HEK293 (cell line): Measurements from ENCODE around the gene SMC4.

Experiments used
- CTCF ChIA-PET: fragments of 350-600 bp; formaldehyde crosslinking; extraction: SDS; loops from one replicate; lab custom pipeline; 2021; ENCODE audit warnings: antibody characterized with exemption; lab: Yijun Ruan, JAX
- POLR2A ChIA-PET: fragments of 300-600 bp; formaldehyde crosslinking; extraction: SDS; loops from one replicate; lab custom pipeline; 2020; ENCODE audit warnings: antibody characterized with exemption, inconsistent platforms; lab: Yijun Ruan, JAX
- H3K27ac ChIP-seq: fragments of 200-500 bp; sonication (Bioruptor generic); 2 replicates; pipeline ENCODE4 v1.5.1; 2014; ENCODE audit warnings: low read depth, low read length, control low read depth, inconsistent platforms; ENCODE audit errors: extremely low read depth
- H3K36me3 ChIP-seq, 2 experiments: fragments of 200-500 bp in 1 of 2; sonication (Bioruptor generic) in 1 of 2; 1 replicate in 1 of 2; 2 replicates in 1 of 2; pipeline ENCODE4 v1.5.1; 2014 to 2017; ENCODE audit warnings: inconsistent platforms in 2 of 2, low read length in 2 of 2; ENCODE audit not compliant: control insufficient read depth in 2 of 2, insufficient read depth in 1 of 2
- H3K4me1 ChIP-seq: fragments of 200-500 bp; sonication (Bioruptor generic); 2 replicates; pipeline ENCODE4 v1.5.1; 2014; ENCODE audit warnings: mild to moderate bottlenecking, low read length, inconsistent platforms; ENCODE audit not compliant: control insufficient read depth, insufficient read depth
- H3K4me3 ChIP-seq: 2 replicates; pipeline ENCODE4 v1.5.1; 2011; ENCODE audit warnings: low read depth, mild to moderate bottlenecking, control low read depth, low read length, moderate library complexity
- H3K9me3 ChIP-seq: fragments of 200-500 bp; sonication (Bioruptor generic); 2 replicates; pipeline ENCODE4 v1.5.1; 2014; ENCODE audit warnings: low read depth, low read length, inconsistent platforms; ENCODE audit not compliant: control insufficient read depth, insufficient read depth
- BCL11B ChIP-seq: fragments of 450-650 bp; formaldehyde crosslinking; IDR thresholded peaks from 2 replicates; pipeline ENCODE4 v1.5.1; 2016; ENCODE audit warnings: low read depth, missing biosample characterization, missing genetic modification characterization
- PRDM1 ChIP-seq: fragments of 450-650 bp; formaldehyde crosslinking; IDR thresholded peaks from 2 replicates; pipeline ENCODE4; 2016; ENCODE audit warnings: missing biosample characterization, missing genetic modification characterization
- SP3 ChIP-seq: fragments of 450-650 bp; formaldehyde crosslinking; IDR thresholded peaks from 2 replicates; pipeline ENCODE4 v1.5.1; 2016; ENCODE audit warnings: missing biosample characterization, missing genetic modification characterization
- ZBTB20 ChIP-seq: fragments of 450-650 bp; formaldehyde crosslinking; IDR thresholded peaks from 2 replicates; pipeline ENCODE4 v1.5.1; 2016; ENCODE audit warnings: missing biosample characterization, missing genetic modification characterization
- ZIC2 ChIP-seq: fragments of 450-650 bp; formaldehyde crosslinking; IDR thresholded peaks from 2 replicates; pipeline ENCODE4 v1.5.1; 2016; ENCODE audit warnings: missing biosample characterization, missing genetic modification characterization
- TF ChIP-seq, protein P1 (sequence below): fragments of 450-650 bp; formaldehyde crosslinking; IDR thresholded peaks from 2 replicates; pipeline ENCODE4 v1.5.1; 2016; ENCODE audit warnings: missing biosample characterization, missing genetic modification characterization
- TF ChIP-seq, protein P2 (sequence below): fragments of 450-650 bp; formaldehyde crosslinking; IDR thresholded peaks from 2 replicates; pipeline ENCODE4 v1.5.1; 2016; ENCODE audit warnings: missing biosample characterization, missing genetic modification characterization, borderline replicate concordance
- TF ChIP-seq, protein P3 (sequence below): fragments of 450-650 bp; formaldehyde crosslinking; IDR thresholded peaks from 2 replicates; pipeline ENCODE4 v1.5.1; 2017; ENCODE audit warnings: missing biosample characterization, mild to moderate bottlenecking, missing genetic modification characterization, moderate library complexity
- TF ChIP-seq, protein P4 (sequence below): fragments of 450-650 bp; formaldehyde crosslinking; optimal IDR thresholded peaks from 2 replicates; pipeline ENCODE3; 2016; ENCODE audit warnings: missing biosample characterization, mild to moderate bottlenecking, missing genetic modification characterization

The SMC4 gene

DNA sequence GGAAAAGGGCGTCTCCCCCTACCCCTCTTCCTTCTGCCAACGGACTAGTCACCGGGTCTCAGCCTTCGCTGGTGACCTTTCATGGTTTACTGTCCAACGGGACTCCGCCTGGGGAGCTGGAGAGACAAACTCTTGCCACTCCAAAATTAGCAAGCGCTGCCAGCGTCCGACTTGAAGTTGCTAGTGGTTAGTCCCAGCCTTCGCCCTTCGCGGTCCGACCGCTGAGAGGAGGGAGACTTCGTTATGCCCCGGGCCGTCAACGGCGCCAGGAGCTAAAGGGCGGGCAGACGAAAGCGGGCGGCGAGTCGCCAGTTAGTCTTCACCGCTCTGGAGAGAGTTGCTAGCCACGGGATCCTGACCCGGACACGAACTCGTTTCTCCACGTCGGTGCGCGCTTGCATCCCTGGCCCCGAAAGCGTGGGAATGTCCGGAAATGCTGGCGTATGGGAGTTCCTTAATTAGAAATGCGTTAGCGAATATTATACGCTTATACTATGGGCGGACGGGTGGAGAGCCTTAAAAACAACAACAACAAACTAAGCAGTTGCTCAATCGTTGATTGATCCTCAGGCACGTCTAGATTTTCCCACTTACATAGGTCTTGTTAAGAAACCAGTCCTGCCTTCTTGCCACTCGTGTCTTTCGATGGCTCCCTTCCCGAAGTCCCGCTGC, 716 bp downstream of the SMC4 start:
- no peaks in the 10 kb centered on the region for H3K9me3 ChIP-seq
- peaks cover 0 to 38% of the 10 kb centered on the region in 2 experiments; a peak in 2 of 3 replicates for H3K36me3 ChIP-seq
- H3K4me1 ChIP-seq = no peaks in the 10 kb centered on the region
- CTCF ChIA-PET = interaction anchor here (0.6 kb wide), 1 partner anchor 61 kb away, joined by 4 read pairs; no protein-coding TSS in a partner anchor
- POLR2A ChIA-PET = interaction anchor here (0.7 to 1.6 kb wide), 4 partner anchors 9 to 164 kb away, joined by 3 to 9 read pairs (median 4); partner anchors contain the start of gene TRIM59
- TF ChIP-seq, protein P1, sequence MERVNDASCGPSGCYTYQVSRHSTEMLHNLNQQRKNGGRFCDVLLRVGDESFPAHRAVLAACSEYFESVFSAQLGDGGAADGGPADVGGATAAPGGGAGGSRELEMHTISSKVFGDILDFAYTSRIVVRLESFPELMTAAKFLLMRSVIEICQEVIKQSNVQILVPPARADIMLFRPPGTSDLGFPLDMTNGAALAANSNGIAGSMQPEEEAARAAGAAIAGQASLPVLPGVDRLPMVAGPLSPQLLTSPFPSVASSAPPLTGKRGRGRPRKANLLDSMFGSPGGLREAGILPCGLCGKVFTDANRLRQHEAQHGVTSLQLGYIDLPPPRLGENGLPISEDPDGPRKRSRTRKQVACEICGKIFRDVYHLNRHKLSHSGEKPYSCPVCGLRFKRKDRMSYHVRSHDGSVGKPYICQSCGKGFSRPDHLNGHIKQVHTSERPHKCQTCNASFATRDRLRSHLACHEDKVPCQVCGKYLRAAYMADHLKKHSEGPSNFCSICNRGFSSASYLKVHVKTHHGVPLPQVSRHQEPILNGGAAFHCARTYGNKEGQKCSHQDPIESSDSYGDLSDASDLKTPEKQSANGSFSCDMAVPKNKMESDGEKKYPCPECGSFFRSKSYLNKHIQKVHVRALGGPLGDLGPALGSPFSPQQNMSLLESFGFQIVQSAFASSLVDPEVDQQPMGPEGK (tag by site-specific recombination) = no peak
- TF ChIP-seq SP3 (tag by site-specific recombination) (no peak), PRDM1 (peak; percentile 38; the same call in 1 of the 2 replicates), ZBTB20 (peak; percentile 2; the same call in 1 of the 2 replicates)
- H3K4me3 ChIP-seq = peak overlapping the region; percentile 72
- H3K27ac ChIP-seq = peak overlapping the region; percentile 91

DNA sequence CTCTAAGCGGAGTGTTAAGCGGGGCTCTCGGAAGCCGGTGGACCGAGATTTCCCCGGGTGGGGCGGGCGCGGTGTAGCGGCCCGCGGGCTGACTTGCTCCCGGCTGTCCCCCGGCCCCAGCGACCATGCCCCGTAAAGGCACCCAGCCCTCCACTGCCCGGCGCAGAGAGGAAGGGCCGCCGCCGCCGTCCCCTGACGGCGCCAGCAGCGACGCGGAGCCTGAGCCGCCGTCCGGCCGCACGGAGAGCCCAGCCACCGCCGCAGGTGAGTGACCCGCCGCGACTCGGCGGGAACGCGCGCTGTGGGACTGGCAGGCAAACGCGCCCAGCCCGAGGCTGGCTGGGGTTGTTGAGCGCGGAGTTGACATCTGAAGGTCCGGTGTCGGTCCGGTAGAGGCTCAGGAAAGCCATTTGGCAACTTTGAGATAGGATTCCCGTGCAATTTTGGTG, 1.3 kb downstream of the SMC4 start:
- TF ChIP-seq, protein P2, sequence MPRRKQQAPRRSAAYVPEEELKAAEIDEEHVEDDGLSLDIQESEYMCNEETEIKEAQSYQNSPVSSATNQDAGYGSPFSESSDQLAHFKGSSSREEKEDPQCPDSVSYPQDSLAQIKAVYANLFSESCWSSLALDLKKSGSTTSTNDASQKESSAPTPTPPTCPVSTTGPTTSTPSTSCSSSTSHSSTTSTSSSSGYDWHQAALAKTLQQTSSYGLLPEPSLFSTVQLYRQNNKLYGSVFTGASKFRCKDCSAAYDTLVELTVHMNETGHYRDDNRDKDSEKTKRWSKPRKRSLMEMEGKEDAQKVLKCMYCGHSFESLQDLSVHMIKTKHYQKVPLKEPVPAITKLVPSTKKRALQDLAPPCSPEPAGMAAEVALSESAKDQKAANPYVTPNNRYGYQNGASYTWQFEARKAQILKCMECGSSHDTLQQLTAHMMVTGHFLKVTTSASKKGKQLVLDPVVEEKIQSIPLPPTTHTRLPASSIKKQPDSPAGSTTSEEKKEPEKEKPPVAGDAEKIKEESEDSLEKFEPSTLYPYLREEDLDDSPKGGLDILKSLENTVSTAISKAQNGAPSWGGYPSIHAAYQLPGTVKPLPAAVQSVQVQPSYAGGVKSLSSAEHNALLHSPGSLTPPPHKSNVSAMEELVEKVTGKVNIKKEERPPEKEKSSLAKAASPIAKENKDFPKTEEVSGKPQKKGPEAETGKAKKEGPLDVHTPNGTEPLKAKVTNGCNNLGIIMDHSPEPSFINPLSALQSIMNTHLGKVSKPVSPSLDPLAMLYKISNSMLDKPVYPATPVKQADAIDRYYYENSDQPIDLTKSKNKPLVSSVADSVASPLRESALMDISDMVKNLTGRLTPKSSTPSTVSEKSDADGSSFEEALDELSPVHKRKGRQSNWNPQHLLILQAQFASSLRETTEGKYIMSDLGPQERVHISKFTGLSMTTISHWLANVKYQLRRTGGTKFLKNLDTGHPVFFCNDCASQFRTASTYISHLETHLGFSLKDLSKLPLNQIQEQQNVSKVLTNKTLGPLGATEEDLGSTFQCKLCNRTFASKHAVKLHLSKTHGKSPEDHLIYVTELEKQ (tag by site-specific recombination) = no peak
- TF ChIP-seq, protein P3, sequence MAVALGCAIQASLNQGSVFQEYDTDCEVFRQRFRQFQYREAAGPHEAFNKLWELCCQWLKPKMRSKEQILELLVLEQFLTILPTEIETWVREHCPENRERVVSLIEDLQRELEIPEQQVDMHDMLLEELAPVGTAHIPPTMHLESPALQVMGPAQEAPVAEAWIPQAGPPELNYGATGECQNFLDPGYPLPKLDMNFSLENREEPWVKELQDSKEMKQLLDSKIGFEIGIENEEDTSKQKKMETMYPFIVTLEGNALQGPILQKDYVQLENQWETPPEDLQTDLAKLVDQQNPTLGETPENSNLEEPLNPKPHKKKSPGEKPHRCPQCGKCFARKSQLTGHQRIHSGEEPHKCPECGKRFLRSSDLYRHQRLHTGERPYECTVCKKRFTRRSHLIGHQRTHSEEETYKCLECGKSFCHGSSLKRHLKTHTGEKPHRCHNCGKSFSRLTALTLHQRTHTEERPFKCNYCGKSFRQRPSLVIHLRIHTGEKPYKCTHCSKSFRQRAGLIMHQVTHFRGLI = peak; percentile 63; the same call in 1 of the 2 replicates
- TF ChIP-seq ZIC2 (tag by site-specific recombination) = peak; percentile 16; the same call in 1 of the 2 replicates
- TF ChIP-seq, protein P4, sequence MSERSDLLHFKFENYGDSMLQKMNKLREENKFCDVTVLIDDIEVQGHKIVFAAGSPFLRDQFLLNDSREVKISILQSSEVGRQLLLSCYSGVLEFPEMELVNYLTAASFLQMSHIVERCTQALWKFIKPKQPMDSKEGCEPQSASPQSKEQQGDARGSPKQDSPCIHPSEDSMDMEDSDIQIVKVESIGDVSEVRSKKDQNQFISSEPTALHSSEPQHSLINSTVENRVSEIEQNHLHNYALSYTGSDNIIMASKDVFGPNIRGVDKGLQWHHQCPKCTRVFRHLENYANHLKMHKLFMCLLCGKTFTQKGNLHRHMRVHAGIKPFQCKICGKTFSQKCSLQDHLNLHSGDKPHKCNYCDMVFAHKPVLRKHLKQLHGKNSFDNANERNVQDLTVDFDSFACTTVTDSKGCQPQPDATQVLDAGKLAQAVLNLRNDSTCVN (tag by site-specific recombination) = peak; percentile 58
- TF ChIP-seq BCL11B = 0 out of 2 replicates have a peak, but pooled peaks have one; percentile 3
- TF ChIP-seq, all 188 proteins: peak for 4
- Histone ChIP-seq H3K36me3 (peaks cover 5 to 42% of the 10 kb centered on the region in 2 experiments; a peak in 2 of 3 replicates), H3K9me3 (no peaks in the 10 kb centered on the region), H3K27ac (peak overlapping the region; percentile 91), H3K4me3 (peak overlapping the region; percentile 72), H3K4me1 (no peaks in the 10 kb centered on the region)
- ChIA-PET CTCF (interaction anchor here (0.6 kb wide), 1 partner anchor 25 kb away, joined by 4 read pairs; no protein-coding TSS in a partner anchor), POLR2A (interaction anchor here (0.9 to 1.4 kb wide), 2 partner anchors 11 to 49 kb away, joined by 4 to 7 read pairs; partner anchors contain the start of gene TRIM59)
